CD4-positive, alpha-beta T cell treated with Interferon gamma for 1 hour (primary cell): ENCODE measurements around the gene RPRD1B.
A peak's percentile ranks its signal among the peaks of the same experiment; 100 is the strongest.

Experiments used
- DNase-seq: peaks from one replicate; pipeline ENCODE4 v3.0.0-alpha.2; 2020

The RPRD1B gene

DNA sequence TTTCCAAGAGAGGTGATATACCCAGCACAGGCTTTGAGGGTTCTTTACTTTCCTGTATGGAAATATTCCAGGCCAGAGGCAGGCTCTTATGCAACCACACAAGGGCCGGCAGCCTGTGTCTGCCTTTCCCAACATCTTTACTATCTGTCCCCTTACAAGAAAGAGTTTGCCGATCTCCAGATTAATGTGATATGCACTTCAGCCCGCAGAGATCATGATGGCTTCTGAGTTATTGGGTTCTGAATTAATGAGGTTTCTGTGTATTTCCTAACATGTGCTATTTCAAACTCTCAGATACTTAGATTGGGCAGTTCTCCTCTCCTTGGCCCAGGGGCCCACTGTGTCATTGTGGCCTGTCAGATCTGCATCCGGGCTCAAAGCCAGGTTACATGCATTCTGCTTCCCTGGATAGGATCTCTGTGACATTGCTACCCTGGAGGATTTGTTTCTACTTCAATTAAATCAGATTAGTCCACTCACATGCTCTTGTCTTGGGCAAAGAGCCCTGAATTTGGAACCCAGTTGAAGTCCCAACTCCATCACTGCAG is 75.0 kb downstream of the RPRD1B start:
- DNase-seq = no peak

GRCh38 chr20:38108986-38109541 is 75.5 kb downstream of the RPRD1B start:
- no peak for DNase-seq

DNA sequence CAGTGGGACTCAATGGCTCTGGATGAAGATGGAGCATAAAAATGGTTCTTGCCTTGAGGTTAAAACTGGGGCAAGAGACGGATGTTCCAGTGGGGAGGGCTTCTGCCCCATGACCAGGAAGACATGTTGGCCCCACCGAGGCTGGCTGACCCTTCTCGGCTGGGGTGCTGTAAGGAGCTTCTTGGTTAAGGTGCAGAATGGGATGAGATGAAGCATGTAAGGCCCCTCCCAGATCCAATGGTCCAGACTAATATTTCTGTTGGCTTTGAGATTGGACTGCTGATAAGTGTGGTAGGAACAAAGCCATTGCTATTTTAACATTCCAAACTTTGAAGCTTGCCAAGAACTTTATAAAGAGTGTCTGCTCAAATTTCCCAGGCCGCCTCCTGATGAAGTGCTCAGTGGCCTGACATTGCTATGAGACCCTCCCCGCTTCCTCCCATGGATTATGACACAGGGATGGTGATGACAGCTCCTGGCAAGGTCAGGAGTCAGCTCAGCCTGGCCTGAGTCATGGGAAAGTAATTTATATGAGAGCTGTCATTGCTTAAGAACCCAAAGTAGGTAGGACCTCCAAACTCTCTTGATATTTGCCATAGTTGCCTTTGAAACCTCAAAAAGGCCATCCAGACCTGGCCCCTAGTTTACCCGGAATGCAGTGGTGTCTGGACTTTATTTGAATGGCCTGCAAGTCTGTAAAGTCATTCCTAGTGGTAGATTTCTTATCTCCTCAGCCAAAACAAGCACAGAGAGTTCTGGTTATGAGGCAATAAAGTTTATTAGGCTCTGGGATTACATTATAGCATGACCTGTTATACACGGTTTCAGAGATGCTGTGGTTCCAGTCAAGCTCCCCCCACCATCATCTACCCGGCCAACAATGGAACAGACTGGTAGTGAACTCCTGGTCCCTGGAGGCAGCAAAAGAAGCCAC is 76.3 kb downstream of the RPRD1B start:
- no peak for DNase-seq

DNA sequence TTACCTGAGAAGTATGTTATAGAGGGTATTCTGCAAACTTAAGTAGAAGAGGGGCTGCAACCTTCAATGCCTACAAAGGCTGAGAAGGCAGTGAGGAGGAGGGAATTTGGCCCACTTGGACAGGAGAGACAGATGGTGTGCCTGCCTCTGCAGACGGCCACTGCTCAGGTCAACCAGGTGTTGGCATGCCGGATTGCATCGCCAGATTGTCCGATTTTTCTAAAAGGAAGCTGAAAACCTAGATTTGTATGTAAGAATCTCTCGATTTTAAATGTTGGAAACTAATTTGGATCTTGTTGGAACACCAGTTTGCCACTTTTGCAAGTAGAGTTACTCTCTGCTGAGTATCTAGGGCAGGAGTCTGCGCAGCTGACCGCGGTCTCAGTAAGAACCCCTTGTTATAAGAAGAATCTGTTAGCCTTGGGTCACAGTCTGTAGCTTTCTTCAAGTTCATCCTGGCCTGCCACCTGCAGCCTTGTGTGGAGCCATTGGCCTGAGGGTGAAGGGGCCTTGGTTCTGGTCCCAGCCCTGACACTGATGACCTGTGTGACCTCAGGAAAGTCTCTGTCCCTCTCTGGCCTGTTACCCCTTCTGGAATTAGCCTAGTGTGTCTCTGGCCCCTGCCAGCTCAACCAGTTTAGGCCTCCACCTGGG is 77.1 kb downstream of the RPRD1B start:
- no peak for DNase-seq

DNA sequence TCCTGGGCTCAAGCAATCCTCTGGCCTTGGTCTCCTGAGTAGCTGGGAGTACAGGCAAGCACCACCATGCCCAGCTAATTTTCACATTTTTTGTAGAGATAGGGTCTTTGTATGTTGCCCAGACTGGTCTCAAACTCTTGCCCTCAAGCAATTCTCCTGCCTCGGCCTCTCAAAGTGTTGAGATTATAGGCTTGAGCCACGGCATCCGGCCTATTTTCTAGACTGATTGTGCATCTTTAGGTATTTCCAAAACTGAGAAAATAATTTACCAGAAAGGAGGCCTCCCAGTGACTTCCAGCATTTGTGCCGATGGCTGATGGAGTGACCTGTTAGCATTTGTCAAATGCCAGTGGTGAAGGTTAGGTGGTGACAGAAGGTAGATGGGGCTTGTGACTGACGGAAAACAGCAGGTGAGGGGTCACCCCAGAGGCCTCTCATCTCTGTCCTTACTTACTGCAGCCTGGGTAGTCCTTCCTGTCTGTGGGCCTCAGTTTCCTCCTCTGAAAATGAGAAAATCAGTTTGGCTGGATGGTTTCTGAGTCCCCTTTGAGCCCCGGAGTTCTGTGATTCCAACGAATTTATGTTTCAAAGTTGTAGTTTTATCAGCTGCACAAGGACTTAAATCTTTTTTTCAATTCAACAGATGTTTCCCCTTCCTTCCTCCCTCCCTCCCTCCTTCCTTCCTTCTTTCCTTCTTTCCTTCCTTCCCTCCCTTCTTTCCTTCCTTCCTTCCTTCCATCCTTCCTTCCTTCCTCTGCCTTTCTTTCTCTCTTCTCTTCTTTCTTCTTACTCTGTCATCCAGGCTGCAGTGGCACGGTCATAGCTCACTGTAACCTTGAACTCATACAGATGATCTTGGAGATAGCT is 78.1 kb downstream of the RPRD1B start:
- no peak for DNase-seq

GRCh38 chr20:38112261-38112929 is 78.8 kb downstream of the RPRD1B start:
- DNase-seq = no peak

DNA sequence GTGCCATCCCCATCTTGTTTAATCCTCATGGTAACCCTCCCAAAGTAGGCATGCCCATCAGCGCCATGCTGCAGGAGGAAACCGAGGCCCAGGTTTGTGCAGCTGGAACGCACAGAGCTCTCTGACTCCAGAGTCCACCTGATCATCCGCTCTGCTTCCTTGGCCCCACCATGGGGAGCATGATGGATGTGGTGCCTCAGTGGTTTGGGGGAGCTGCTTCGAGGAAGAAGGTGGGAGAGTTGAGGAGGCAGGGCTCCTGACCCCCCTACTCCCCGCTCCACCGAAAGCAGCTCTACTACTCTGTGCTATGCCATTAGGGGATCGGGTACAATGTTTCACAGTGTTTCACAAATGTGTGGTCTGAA is 79.4 kb downstream of the RPRD1B start:
- no peak for DNase-seq

DNA sequence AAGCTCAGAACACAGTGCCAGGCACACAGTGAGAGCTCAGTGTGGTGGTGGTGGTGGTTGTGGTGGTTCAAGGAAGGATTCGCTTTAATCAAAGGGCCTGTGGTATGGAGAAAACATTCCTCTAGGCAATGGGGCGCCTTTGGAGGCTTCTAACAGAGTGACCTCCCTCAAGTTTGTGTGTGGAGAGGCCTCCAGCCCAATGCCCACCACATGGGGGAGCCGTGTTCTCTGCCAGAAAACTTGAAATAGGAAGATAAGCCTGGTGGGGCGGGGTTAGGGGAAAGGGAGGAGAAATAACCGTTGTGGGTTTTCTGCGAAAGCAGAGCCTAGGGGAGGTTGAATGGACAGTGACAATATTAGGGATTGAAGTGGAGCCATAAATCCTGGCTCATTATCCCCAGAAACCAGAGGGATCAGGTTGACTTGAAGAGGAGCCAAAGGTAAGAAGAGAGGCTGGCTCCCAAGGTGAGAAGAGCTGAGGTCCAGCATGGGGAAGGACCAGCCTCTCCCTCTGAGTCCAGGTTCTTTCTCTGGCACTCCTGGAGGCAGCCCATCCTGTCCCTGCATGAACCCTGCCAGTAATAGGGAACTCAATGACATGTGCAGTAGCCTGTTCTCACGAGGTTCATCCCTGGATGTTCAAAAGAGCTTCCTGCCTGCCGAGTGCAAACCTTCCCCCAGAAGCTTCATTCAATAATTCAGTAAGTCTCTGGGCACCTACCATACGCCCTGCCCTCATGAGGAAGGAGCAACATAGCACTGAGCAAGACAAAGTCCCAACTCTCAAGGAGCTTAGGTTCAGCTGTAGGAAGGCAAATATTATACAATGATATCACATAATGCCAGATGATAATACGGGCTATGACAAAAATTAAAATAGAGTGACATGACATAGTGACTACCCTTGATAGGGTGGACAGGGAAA is 80.1 kb downstream of the RPRD1B start:
- DNase-seq = peak; percentile 19

GRCh38 chr20:38114353-38114791 is 80.8 kb downstream of the RPRD1B start:
- DNase-seq = no peak

GRCh38 chr20:38115205-38115604 is 81.7 kb downstream of the RPRD1B start:
- no peak for DNase-seq

DNA sequence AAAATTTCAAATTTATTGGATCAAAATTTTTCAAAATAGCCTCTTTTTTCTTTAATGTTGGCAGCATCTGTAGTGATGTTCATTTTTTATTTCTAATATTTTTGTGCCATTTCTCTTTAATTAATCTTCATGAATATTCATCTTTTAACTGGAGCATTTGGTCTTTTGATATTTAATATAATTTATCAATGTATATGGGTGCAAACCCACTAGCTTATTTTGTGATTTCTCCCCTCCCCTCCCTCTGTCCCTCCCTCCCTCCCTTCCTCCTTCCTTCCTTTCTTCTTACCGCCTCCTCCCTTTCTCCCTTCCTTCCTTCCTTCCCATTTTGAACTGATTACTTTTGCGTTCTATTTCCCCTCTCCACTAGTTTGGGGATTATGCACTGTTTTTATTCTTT is 82.3 kb downstream of the RPRD1B start:
- DNase-seq = no peak

GRCh38 chr20:38116409-38117165 is 83.0 kb downstream of the RPRD1B start:
- DNase-seq = no peak

DNA sequence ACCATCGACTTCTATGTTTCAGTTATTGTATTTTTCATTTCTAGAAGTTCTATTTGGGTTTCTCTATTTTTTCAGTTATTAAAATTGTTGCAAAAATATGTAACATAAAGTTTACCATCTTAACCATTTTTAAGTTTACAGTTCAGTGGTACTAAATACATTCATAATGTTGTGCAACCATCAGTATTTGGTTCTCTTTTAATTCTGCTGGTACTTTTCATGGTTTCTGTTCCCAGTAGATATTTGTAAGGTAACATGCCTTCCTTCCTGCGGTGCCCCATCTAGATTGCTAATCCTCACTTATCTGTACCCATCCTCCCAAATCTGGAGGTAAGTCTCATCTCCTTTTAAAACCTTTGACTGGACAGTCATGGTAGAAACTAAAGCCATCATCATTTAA is 83.7 kb downstream of the RPRD1B start:
- DNase-seq = no peak

- DNase-seq = no peak
Observed at GRCh38 chr20:38117635-38118034, 84.1 kb downstream of the RPRD1B start.

DNA sequence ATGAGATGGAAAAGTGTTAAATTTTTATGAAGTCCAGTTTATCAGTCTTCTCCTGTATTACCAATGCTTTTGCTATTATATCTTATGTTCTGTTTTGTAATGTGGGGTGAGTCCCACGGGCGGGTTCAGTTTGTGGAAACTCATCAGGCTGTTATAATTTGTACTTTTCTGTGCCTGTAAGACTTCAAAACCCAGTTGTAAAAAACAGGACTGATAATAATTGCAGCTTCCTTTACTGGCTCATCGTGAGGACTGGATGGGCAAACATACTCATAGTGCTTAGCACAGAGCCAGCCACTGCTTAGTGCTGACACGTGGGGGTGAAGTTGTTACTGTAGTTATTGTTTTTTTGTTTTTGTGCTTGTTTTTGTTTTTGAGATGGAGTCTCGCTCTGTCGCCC is 85.9 kb downstream of the RPRD1B start:
- DNase-seq = no peak

GRCh38 chr20:38120625-38120988 is 87.1 kb downstream of the RPRD1B start:
- DNase-seq = no peak

DNA sequence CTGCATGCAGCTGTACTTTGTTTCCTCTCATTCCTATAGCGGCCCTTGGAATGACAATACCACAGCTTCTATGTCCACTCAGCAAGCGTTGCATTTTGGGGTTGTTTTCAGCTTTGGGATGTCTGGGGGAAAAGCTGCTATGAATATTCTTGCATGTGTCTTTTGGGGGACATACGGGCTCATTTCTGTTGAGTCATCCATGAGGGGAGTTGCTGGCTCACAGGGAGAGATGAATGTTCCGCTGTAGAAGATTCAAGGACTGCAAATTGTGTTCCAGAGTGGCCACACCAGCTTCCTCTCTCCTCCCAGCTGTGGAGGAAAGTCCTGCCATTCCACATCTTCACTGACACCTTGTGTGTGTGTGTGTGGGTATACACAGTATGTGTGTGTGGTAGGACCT is 88.2 kb downstream of the RPRD1B start:
- DNase-seq = no peak

GRCh38 chr20:38123021-38123587 is 89.6 kb downstream of the RPRD1B start:
- DNase-seq = no peak

- no peak for DNase-seq
Observed at GRCh38 chr20:38125157-38126056, 91.9 kb downstream of the RPRD1B start.
